Bone marrow (tissue), 2 donors: ENCODE measurements around the gene PKNOX1.
"Not testable (repeated sequence)": the region's sequence is repeated elsewhere in the genome, so short reads cannot be mapped to it uniquely, and the experiment has no call there.

Source experiments
- DNase-seq, 2 donors: peaks; one replicate each; lab custom pipeline; 2025; lab: John Stamatoyannopoulos, UW

The PKNOX1 gene

DNA sequence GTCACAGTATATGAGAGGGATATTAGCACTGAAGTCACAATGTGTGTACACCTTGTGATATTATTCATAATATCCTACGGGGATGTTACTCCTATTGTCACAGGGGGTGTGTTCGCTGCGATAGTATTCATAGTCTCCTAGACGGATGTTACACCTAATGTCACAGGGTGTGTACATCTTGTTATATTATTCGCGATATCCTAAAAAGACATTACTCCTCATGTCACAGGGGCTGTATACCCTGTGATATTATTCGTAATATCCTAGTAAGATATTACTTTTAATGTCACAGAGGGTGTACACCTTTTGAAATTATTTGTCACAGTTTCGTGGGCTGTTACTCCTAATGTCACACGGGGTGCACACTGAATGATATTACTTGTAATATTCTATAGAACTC lies 23.2 kb upstream of the PKNOX1 start:
- DNase-seq = not testable (repeated sequence)

DNA sequence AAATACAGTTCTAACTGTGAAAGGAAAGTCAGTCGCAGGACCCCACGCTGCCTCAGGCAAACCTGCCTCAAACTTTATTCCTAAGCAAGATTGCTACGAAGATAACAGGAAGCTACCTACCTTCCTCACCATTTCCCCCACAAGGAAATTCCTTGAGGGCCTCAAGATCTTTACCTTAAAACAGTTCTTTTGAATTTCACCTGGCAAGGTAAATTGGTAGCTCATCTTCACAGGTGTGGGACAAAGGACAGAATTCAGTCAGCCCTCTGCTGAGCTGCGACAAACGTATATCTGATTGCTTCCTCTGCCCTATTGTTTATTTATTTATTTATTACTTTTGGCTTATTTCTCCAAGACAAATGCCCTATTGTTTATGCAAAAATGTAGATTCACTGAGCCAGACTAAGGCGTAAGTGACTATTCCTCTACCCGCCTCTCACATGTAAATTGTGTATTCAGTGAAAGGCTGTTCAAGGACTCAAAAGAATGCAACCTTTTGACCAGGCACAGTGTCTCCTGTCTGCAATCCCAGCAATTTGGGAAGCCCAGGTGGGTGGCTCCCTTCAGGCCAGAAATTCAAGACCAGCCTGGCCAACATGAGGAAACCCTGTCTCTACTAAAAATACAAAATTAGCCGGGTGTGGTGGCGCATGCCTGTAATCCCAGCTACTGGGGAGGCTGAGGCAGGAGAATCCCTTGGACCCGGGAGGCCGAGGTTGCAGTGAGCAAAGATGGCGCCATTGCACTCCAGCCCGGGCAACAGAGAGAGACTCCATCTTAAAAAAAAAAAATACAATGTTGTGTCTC lies 17.3 kb upstream of the PKNOX1 start:
- DNase-seq = no peak

DNA sequence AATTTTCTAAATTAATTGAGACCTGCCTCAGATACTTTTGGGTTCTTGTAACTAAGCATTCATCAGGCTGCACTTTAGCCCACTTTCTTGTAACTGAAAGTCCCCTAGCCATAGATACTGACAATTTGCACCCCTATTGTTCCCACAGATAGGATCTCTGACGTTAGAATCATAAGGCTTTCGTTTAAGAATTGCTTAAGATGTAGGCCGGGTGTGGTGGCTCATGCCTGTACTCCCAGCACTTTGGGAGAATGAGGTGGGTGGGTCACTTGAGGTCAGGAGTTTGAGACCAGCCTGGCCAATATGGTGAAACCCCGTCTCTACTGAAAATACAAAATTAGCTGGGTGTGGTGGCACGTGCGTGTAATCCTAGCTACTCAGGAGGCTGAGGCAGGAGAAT lies 16.2 kb upstream of the PKNOX1 start:
- not testable (repeated sequence) for DNase-seq

DNA sequence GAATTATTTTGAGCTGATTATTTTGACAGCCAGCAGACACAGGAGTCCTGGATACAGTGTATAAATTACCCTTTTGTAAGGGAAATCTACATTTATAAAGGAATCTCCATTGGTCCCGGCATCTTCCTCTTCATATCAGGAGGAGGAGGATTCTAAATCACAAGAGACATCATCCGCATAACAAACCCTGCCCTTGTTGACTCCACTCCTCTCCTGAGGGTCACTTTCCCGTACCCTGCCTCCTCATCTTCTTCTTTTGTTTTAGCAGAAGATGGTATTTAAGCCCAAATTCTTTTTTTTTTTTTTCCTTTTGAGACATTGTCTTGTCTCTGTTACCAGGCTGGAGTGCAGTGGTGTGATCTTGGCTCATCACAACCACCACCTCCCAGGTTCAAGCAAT lies 14.6 kb upstream of the PKNOX1 start:
- no peak for DNase-seq

DNA sequence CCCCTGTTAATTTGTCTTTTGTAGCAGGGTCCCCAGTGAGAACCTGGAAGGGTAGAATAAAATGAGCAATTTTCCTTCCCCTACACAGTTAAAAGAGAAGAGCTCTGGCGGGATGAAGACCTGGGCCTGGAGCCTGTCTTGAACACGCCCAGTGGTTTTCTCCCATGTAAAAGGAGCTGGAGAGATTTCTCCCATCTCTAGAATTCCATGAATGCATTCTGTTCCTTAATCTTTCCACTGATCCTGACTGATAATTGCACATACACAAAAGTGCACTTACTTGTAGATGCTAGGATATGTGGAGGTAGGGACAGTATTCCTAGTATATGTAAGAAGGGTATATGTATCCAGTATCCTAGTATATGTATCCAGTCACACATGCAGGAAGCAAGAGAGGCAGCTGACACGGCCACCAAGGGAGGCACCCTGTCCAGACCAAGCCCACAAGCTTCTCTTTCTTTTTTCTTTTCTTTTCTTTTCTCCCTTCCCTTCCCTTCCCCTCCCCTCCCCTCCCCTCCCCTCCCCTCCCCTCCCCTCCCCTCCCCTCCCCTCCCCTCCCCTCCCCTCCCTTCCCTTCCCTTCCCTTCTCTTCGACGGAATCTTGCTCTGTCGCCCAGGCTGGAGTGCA lies 11.9 kb upstream of the PKNOX1 start:
- no peak for DNase-seq

DNA sequence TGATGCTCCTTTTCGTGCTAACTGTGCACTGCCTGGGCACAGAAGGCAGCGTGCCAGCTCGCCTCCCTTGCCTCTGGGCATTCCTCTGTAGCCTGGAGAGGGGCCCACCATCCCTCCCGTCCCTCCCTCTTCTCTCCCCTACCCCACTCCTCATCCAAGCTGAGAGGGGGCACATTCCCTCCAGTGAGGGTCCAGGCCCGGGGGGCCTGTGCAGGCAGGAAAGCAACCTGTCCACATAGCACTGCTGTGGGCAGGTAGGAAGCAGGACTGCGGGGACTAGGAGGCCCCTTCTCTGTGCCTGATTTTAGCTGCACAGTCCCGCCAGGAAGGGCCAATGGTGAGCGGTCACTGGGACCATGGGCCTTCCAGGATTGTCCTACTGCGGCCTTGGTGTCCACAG lies 10.3 kb upstream of the PKNOX1 start:
- no peak for DNase-seq

DNA sequence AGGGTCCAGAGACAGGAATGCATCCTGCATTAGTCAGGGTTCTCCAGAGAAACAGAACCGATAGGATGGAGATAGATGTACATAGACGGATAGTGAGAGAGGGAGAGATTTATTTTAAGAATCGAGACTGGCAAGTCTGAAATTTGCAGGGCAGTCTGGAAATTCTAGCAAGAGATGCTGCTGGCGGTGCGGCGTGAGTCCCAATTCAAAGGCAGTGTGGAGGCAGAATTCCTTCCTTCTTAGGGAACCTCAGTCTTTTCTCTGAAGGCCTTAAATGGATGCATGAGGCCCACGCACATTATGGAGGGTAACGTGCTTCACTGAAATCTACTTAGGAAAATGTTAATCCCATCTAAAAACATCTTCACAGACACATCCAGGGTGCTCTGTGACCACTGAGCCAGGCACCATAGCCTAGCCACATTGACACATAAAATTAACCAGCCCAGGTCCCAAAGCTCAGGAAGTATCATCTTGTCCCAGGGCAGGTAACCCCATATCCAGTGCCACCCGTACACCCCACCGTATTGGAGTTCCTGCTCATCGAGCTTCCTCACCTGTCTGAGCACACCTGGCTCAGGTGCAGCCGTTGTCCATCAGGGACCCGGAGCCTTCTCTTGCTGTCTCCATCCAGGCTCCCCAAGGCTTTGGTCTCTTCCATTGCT lies 9.7 kb upstream of the PKNOX1 start:
- no peak for DNase-seq

DNA sequence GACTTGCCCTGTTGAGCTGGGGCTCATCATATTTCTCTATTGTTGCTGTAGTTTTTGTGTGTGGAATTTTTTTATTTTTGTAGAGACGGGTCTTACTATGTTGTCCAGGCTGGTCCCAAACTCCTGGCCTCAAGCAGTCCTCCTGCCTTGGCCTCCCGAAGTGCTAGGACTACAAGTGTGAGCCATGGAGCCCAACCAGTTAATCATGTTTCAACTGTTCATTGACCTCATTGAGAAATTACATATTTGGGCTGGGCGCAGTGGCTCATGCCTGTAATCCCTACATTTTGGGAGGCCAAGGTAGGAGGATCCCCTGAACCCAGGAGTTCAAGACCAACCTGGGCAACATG lies 9.2 kb upstream of the PKNOX1 start:
- no peak for DNase-seq

DNA sequence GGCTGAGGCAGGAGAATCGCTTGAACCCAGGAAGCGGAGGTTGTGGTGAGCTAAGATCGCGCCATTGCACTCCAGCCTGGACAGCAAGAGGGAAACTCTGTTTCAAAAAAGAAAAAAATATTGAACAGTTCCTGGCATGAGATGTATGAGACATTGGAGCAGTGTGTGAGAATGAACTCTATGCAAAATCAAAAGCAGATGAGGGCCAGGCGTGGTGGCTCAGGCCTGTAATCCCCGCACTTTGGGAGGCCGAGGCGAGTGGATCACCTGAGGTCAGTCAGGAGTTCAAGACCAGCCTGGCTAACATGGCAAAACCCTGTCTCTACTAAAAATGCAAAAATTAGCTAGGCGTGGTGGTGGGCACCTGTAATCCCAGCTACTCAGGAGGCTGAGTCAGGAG lies 6.7 kb upstream of the PKNOX1 start:
- DNase-seq = not testable (repeated sequence)

DNA sequence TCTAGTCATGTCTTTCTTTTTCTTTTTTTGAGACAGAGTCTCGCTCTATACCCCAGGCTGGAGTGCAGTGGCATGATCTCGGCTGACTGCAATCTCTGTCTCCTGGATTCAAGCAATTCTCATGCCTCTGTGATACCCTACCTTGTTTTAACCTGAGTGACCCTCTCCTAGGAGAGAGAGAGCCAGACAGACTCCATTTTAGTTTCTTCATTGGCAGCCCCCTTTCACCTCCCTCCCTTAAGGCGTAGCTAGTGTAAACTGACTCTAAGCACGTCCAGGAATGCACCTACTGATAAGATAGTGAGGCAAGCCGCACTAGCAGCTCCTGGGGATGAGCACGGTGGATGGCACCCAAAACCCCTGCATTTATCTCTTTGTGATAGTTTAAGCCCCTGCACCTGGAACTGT lies 5.2 kb upstream of the PKNOX1 start:
- DNase-seq = no peak

DNA sequence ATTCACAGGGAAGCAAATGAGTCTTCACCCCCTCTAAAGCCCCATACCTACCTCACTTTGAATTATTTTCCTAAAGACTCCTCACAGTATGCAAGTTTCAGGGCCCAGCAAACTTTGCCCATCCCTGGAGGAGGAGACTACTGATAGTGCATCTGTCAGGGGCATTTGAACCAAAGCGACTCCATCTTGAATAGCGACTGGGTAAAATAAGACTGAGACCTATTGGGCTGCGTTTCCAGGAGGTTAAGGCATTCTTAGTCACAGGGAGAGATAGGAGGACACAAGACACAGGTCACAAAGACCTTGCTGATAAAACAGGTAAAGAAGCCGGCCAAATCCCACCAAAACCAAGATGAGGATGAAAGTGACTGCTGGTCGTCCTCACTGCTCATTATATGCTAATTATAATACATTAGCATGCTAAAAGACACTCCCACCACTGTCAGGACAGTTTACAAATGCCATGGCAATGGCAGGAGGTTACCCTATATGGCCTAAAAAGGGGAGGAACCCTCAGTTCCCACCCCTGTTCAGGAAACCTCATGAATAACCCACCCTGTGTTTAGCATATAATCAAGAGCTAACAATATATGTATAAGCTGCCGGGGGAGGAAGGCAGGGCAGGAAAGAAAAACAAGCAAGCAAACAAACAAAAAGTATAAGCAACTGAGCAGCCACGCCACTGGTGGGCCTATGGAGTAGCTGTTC lies 3.3 kb upstream of the PKNOX1 start:
- DNase-seq = no peak

DNA sequence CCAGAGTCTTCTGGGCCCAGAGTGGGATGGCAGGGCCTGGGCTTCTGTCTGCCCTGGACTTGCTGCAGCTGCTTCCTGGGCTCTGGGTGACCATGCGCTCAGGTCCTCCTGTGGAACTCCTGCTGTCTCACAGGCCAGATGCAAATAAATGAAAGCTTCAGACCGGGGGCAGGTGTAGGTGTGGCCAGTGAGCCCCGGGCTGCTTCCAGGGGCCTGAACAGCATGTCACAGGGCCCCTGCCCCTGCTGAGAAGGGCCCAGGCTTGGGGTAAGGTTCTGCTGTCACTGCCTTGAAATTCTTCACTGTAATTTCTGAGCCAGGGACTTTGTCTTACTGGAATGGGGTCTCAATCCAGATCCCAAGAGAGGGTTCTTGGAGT lies 2.5 kb upstream of the PKNOX1 start:
- DNase-seq = no peak

DNA sequence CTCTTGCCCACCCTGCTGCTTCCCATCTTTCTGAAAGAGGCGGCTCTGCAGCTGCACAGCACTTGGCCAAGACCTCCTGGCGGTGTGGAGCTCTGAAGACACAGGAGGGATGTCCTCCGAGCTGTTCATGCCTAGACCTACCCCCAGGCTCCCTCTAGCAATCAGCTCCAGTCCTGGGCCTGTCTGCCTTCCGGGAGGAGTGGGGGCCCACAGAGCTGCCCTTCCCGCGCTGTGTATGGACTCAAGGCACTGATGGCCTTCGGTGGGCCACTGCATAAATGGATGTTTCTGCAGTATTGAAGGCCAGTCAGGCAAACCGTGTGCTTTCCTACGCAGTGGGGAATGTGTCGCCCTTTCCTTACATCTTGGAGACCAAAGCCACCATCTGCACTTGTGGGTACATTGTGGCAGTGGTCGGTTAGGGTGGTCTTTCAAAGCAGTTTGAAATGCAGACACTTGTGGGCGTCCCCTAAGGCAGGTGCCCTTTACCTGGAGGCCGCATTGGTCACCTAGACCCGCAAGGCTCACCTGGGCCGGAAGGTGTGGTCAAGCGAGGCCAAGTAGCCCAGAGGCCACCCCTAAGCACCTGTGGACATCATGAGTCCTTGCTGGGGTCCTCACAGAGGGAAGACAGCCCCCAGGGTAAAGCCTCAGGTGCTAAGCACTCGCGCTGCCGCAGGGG lies 912 bp upstream of the PKNOX1 start:
- no peak for DNase-seq

DNA sequence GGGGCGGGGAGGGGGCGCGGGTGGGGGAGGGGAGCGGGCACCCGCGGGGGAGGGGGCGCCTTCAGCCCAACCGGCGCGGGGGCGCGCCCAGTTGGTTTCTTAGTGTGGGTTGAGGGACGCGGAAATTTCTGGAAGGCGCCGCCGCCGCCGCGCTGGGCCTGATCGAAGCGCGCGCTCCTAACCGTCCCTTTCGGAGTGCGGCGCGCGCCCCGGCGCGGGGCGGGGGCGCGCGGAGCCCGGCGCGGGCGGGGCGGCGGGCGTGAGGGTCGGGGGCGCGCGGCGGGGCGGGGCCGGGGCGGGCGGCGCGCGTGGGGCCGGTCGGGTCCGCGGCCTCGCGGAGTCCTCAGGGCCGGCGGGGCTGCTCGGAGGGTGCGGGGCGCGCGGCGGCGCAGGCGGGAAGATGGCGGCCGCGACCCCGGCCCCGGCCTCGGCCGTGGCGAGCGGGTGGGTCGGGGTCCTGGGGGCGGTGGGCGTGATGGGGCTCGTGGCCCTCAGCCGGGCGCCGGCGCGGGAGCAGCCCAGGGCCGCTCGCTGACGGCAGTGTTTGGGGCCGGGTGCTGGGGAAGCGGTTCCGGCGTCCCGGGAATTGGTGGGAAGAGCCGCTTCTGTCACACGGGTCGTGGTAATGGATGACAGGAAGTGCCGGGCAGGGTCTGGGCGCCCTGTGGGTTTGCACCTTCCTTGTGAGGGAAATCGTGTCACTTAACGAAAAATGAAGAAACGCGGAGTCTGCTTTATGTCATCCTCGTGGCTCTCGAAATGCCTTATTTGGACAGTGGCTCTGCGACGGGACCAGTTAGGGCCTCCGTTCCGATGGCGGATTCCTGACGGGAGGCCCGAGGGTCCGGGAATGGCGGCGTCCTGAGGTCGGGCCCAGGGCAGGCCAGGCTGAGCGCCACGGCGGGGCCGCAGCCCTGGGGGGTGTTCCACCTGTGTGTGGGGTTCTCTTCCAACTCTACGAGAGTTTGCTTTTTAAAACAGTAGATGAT lies 764 bp downstream of the PKNOX1 start:
- peak; percentile 13 to 49 for DNase-seq

DNA sequence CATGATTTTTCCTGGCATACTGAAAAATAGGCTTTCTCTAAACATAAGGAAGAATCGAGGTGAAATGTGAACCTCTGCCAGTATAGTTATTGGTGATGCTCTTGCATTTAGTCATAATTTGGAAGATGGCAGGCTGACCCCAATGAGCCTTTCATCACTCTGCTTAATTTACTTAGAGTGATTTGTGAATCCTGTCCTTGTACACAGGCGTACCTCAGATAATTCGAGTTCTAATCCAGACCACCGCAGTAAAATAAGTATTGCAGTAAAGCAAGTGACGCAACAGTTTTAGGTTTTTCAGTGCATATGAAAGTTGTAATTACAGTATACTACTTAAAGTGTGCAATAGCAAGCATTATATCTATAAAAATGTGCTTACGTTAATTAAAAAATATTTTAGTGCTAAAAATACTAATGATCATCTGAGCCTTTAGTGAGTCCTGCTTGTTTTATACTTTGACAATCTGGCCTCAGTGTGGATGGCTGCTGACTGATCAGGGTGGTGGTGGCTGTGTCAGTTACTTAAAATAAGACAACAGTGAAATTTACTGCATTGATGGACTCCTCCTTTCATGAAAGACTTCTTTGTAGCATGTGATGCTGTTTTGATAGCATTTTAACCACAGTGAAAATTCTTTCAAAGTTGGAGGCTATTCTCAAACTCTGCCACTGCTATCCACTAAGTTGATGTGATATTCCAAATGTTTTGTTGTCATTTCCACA lies 1.7 kb downstream of the PKNOX1 start:
- DNase-seq = no peak

DNA sequence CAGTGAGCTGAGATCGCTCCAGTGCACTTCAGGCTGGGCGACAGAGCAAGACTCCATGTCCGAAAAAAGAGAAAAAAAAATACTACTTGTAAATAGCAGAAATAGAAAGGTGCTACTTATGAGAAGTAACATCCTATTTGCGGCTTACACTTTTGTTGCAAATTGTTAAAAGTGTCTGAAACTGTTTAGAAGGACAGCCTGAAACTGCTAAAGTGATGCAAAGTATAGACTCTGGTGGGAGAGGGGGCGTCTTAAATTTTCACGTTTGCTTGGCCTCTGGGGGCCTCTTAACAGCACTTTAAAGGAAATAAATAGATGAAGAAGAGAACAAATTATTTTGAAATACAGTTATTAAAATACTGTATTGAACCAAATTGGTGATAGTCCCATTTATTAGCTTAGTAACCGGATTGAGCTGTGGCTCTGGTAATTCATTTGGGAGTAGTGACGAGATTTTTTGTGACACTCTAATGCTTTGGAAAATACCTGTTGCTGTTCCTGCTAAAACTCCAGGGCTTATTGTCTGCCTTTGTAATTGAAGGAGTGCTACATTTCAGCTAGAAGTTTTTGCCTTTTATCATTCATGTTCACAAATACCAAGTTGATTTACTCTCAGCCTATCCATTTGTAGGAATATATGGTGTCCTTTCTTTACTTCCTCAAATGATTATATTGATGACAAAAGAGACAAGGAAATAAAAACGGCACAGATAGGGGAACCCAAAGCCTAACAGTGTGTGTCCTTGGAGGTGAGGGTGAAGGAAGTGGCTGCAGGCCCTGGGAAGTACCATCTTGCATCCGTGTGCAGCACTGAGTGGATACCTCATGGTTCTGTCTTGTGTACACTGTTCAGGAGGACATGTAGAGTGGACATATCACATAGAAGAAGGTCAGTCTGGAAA lies 6.2 kb downstream of the PKNOX1 start:
- no peak for DNase-seq

DNA sequence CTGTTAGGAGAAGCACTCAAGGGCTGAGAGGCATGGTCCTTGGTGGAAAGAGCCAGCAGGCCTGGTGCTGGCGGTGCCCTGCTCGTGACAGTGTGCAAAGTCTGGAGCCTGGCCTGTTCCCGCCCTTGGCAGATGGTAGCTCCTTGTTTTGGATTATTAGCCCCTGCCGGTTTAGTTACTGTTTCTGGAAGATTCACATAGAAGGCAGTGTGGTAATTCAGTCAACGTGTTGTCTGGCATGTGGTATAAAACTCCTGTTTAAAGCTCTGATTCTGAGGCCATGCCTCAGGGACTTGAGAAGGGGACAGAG lies 6.8 kb downstream of the PKNOX1 start:
- DNase-seq = no peak

DNA sequence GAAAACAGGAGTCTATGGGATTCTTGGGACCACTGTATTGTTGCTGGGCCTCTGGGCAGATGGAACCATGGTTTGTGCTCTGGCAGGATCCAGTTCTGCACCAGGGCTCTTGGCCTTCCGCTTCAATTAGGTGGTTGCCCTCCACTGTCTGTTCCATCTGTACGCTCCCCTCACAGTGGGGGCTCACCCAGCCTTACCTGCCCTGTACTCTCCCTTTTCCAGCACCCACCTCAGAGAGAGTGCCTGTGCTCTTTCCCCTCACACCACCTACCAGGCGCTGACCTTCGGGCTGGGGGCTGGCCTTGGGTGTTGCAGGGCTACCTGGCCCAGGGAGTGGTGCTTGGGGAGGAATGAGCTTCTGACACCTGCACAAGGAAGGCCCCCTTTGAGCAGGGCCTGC lies 7.5 kb downstream of the PKNOX1 start:
- DNase-seq = no peak

DNA sequence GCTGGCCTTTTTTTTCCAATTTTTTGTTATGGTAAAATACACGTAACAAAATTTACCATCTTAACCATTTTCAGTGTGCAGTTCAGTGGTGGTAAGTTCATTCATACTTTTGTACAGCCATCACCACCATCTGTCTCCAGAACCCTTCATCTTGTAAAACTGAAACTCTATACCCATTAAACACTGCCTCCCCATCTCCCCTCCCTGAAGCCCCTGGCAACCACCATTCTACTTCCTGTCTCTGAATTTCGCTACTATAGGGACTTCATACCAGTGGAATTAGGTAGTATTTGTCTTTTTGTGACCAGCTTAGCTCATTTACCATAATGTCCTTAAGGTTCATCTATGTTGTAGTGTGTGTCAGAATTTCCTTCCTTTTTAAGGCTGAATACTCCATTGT lies 8.7 kb downstream of the PKNOX1 start:
- DNase-seq = peak in 1 of 2 donors; percentile 9
